GM19025 (cell line): ENCODE data around the gene RBM15.

Experiments used
- ATAC-seq: cut with Tn5 transposase; IDR thresholded peaks from one replicate; pipeline ENCODE4 v1.9.1; 2021; ENCODE audit warnings: mild to moderate bottlenecking, low read depth, moderate library complexity; ENCODE audit not compliant: unreplicated experiment

RBM15 gene

DNA sequence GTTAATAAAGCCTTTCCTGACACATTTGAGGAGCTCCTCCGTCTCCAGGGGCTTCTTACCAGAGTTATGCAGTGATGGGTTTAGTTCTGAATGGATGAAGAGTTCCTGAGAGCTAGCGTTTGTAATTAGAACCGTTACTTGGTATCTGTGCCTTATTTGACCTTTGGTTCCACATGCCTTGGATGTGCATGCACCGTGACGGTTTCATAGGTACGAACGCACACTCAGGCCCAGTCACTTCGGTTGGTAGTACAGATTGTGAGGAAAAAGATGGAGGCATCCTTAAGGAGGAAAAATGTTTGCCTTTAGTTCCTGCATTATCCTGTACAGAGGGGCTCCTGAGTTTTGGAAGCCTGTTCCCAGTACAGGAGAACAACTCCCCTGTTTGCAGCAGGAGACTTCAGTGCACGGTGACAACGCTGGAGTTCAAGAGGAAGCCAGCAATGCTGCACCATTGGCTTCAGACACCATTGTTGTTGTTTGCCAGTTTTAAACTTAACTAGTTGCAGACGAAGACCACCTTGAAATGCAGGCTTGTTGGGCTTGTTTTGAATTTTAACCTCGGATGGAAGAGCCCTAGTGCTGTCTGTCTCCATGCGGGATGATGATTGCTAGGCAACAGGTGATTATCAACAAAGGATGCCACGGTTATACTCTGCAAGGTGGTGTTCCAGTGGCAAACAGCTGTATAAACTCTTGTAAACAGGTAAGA is 8.2 kb downstream of the RBM15 start:
- ATAC-seq = no peak

DNA sequence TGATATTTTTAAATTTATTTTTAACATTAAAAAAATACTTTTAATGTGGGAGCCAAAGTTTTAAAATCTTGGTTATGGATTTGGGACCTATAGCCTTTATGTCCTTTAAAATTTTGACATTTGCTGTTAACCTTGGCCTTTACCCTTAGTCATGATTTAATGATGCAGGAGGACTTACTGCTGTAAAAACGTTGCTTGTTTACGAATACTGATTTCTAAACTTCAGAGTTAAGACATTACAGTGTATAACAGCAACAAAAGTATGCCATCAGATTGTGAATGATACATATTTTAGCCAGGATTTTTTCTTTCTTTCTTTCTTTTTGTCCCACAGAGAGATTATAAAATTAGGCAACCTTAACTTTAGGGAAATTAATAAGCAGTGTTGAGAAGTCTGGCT is 8.9 kb downstream of the RBM15 start:
- ATAC-seq = no peak

GRCh38 chr1:110348771-110349170 is 9.6 kb downstream of the RBM15 start:
- no peak for ATAC-seq

- no peak for ATAC-seq
Measured at GRCh38 chr1:110350360-110350759, 11.2 kb downstream of the RBM15 start.

DNA sequence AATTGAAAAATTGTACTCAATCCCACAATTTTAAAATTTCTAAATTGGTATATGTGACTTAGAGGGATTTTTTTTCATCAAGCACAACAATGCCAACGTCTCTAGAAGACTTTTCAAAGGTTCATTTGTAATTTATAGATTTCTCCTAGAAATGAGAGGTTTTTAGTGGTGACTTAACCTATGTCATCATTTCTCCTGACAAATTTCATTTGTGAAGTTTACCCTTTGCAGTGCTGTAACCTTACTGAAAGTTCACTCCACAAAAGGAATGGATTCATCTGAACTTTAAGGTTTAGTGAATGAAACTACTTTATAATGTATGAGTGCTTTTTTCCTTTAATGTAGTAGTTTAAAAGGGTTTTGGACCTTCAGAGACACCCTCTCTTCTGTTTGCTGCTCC is 16.1 kb downstream of the RBM15 start:
- ATAC-seq = no peak

DNA sequence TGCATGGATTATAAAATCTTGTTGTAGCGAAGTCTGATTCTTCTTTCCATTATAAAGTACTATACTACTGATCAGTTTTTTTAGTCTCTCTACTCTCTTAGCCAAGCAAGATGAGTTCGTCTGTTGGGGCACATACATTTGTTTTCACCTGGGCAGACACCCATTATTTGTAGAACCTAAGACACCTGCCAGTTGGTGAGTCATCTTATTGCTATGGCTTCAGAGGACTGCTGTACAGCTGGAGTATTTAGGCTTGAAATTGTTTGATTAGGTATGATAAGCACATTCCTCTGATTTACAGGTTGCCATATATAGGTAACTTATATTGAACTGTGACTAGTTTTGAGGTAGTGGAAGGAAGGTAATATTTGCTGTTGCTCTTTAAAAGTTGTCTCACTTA is 17.2 kb downstream of the RBM15 start:
- no peak for ATAC-seq

DNA sequence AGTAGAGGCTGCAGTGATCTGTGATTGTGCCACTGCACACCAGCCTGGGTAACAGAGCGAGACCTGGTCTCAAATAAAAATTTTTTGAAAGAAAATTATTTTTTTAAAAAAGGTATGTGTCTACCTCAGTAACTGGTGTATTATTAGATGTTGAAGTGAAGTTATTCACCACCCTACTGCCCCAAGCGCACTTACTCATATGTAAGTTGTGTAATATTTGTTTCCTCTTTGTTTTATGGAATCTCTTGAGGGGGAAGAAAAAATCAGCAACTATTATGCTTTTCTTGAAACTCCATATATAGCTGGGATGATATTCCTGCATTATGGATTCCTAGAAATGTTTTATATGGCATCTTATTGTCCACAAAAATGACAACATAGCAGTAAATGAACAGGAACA is 21.3 kb downstream of the RBM15 start:
- no peak for ATAC-seq

GRCh38 chr1:110361856-110362255 is 22.7 kb downstream of the RBM15 start:
- ATAC-seq = no peak

- ATAC-seq = no peak
Measured at GRCh38 chr1:110364221-110364620, 25.0 kb downstream of the RBM15 start.

GRCh38 chr1:110370827-110371226 is 31.6 kb downstream of the RBM15 start:
- no peak for ATAC-seq

DNA sequence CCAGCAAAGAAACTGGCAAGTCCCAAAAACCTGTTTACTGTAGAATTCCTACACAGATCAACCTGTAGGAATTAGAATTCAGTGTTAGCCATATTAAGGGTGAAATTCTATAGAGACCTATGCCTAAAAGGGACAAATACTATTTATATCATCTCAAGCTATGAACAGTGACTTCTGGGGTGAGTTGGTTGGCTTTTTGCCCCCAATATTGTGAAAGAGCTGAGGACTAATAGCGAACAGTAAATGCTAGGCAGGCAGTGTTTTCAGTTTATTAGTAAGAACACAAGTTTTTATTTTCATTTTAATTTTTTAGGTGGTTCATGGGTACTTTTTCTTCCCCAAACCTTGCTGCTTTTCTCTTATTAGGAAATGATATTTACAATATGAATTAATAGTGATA is 36.3 kb downstream of the RBM15 start:
- no peak for ATAC-seq

DNA sequence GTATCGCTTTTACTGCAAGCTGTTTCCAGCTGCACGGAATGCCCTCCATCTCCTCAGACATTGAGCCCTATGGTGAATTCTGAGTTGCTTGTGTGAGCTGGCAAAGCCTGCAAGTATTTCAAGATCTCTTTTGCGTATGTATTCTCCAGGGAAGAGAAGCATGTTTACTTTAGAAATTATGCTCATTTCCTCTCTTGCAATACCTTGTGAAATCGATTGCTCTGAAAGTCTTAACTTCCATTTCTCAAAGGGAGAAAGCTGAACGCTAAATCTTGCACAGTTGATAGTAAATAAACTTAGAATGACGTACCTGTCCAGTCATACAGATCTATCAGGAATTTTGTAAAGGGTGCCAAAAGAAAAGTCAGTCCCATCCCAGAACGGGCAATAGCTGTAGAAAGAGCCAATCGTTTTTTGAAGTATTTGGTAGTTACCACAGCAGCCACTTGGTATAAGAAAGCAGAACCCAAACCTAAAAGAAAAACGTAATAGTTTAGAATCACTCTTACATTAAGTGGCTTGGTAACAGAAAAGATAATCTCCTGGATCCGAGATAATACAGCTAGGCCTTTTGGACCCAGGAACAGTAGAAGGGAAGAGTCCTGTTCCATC is 41.6 kb downstream of the RBM15 start:
- ATAC-seq = no peak

DNA sequence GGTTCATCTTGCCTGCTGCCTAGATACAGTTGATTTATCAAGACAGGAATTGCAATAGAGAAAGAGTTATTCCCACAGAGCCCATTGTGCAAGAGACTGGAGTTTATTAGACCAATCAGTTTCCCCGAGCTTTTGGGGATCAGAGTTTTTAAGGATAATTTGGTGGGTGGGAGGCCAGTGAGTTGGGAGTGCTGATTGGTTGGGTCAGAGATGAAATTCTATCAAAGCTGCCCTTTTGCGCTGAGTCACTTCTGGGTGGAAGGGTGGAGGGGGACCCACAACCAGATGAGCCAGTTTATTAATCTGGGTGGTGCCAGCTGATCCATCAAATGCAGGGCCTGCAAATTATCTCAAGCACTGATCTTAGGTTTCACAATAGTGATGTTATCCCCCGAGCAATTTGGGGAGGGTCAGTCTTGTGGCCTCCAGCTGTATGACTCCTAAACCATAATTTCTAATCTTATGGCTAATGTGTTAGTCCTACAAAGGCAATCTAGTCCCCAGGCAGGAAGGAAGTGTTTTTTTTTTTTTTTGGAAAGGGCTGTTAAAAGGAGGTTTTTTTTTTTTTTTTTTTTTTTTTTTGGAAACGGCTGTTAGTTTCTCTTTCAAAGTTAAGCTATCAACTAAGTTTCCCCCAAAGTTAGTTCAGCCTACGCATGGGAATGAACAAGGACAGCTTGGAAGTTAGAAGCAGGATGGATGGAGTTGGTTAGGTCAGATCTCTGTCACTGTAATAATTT is 44.2 kb downstream of the RBM15 start:
- no peak for ATAC-seq

DNA sequence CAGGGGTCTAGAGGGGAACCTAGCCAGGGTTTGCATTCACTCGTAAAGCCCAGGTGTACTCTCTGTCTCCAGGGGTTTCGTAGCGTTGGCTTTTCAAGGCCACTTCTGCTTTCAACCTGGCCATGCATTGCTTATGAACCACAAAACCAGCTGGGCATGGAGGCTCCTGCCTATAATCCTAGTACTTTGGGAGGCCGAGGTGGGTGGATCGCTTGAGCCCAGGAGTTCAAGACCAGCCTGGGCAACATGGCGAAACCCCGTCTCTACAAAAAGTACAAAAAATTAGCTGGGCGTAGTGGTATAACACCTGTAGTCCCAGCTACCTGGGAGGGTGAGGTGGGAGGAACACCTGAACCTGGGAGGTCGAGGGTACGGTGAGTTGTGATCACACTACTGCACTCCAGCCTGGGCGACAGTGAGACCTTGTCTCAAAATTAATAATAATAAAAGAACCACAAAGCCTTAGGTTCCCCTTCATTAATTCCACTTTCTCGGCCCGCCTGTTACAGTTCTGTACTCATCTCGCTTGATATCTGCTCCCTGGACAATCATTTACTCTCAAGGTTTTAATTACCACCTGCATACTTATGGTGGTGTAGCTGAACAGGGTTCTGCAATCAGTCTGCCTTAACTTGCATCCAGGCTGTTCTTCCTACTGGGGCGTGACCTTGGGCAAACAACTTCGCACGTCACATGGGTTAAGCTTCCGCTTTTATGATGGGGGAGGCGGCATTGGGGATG is 45.6 kb downstream of the RBM15 start:
- no peak for ATAC-seq

GRCh38 chr1:110385369-110385768 is 46.2 kb downstream of the RBM15 start:
- ATAC-seq = no peak

DNA sequence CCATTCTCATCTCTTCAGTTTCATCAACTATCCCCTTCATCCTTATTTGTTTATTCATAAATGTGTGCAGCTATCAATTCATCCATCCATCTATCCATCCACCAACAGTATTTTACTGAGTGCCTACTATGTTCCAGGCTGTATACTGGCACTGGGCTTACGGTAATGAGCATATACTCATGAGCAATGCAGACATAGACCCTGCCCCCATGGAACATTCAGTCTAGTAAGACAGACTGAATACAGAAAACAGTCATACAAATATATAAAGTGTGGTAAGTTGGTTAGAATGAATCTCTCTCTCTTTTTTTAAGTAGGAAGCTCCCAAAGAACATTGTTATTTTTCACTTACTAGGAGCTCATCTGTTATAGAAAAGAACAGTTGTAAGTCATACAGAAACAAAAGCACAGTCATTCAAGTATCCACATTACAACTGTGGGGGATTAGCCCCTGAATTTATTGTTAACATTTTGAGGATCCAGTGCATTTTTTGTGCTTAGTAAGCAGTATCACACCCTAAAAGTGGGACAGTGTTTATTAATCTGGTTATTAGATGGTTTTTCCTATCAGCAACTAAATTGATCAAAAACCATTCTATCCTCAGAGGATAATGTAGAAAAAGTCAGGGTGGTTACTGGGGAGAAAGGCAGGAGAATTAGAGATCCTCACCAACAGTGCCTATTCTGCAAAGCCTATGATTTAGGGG is 48.0 kb downstream of the RBM15 start:
- ATAC-seq = no peak

- ATAC-seq = no peak
Measured at GRCh38 chr1:110390096-110390495, 50.9 kb downstream of the RBM15 start.

GRCh38 chr1:110390692-110391245 is 51.6 kb downstream of the RBM15 start, which contains the start of gene SLC16A4:
TSS of gene SLC16A4 (minus strand) at chr1:110391026. CDS start at chr1:110389323, 1,703 bp downstream.
- no peak for ATAC-seq

DNA sequence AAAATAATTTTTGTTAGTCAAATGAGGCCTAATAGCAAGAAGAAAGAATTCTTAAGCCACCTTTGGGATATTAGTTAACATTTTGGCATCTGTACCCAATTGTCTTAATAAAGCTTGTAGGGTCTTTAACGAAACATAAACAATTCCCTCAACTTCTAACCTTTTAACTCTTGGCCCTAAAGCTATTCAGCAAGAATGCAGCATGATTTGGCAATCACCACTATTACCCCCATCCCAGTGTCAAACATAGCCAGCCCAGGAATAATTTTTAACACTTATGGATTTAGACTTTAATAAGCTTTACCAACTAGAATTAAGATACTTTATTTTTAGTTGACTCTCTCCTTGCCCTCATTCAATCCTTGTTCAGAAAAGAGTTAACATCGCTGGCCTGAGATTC is 54.1 kb downstream of the RBM15 start:
- ATAC-seq = no peak
